HL-60 (cell line): Measurements from ENCODE around the gene AP1B1.

ENCODE experiments used
- GABPA ChIP-seq: IDR thresholded peaks from 2 replicates; pipeline ENCODE4 v1.6.1; 2012; ENCODE audit warnings: low read depth
- POLR2AphosphoS5 ChIP-seq: IDR thresholded peaks from 2 replicates; pipeline ENCODE4 v1.6.1; 2012; ENCODE audit warnings: low read depth
- REST ChIP-seq: IDR thresholded peaks from 2 replicates; pipeline ENCODE4 v1.6.1; 2012; ENCODE audit warnings: low read depth; ENCODE audit not compliant: insufficient replicate concordance
- SPI1 ChIP-seq: IDR thresholded peaks from 2 replicates; pipeline ENCODE4 v1.6.1; 2012; ENCODE audit warnings: low read depth, mild to moderate bottlenecking, borderline replicate concordance
- TF ChIP-seq, protein P1 (sequence below): IDR thresholded peaks from one replicate; pipeline ENCODE4 v1.5.1; 2011; ENCODE audit warnings: low read length, control low read depth, inconsistent platforms; ENCODE audit not compliant: insufficient read depth

DNA sequence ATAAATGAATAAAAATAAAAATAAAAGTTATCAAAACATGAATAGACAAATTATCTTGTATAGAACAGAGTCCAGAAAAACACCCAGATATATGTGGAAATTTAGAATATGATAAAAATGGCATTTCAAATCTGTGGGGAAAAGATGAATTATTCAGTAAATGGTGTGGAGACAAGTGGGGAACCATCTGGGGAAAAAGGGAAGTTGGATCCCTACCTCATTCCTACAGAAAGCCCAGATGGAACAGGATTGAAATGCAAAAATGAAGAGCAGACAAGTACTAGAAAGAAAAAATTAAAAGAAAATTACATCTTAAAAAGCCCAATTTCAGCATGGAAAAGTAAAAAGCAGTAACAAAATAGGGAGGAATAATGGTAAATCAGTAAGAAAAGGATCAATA, 64.7 kb downstream of the AP1B1 start:
- TF ChIP-seq, protein P1, sequence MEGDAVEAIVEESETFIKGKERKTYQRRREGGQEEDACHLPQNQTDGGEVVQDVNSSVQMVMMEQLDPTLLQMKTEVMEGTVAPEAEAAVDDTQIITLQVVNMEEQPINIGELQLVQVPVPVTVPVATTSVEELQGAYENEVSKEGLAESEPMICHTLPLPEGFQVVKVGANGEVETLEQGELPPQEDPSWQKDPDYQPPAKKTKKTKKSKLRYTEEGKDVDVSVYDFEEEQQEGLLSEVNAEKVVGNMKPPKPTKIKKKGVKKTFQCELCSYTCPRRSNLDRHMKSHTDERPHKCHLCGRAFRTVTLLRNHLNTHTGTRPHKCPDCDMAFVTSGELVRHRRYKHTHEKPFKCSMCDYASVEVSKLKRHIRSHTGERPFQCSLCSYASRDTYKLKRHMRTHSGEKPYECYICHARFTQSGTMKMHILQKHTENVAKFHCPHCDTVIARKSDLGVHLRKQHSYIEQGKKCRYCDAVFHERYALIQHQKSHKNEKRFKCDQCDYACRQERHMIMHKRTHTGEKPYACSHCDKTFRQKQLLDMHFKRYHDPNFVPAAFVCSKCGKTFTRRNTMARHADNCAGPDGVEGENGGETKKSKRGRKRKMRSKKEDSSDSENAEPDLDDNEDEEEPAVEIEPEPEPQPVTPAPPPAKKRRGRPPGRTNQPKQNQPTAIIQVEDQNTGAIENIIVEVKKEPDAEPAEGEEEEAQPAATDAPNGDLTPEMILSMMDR = no peak
- TF ChIP-seq REST = no peak
- no peak for TF ChIP-seq POLR2AphosphoS5
- TF ChIP-seq GABPA = no peak
- no peak for TF ChIP-seq SPI1
